DND-41 (cell line): ENCODE data around the gene TTC14.

Experiments
- CTCF ChIP-seq: IDR thresholded peaks from 2 replicates; pipeline ENCODE4 v1.5.1; 2012; ENCODE audit warnings: borderline replicate concordance, low read length, moderate library complexity, mild to moderate bottlenecking; ENCODE audit not compliant: poor library complexity, severe bottlenecking; ENCODE audit errors: extremely low read depth
- EZH2 ChIP-seq: IDR thresholded peaks from 3 replicates; pipeline ENCODE4 v1.6.1; 2012; ENCODE audit warnings: borderline replicate concordance, low read depth, mild to moderate bottlenecking, moderate library complexity, low read length, inconsistent platforms; ENCODE audit not compliant: severe bottlenecking

DNA sequence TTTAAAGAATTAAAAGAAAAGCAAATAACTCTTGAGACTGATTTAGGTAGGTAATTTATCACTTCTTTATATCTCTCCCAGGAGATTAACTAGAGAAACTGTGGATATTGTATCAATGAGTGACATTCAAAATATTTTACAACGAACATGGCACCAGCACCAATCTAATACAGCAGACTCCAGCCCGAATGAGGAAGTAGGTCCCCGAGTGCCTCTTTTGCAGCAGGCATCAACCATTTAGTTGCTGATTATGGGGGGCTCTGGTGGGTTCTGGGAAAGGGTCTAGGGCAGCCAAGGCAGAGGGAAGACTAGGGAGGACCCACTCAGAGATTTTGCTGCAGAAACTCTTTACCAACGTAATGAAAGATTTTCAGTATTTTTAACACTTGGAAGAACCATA, 31.7 kb upstream of the TTC14 start:
- no peak for TF ChIP-seq CTCF
- no peak for TF ChIP-seq EZH2
